ENCODE measurements around the gene ACOX3. TPM values are rescaled to one million over a fixed set of nuclear protein-coding genes. Genes with fewer than 3 reads are reported as not detected.
"Not testable (repeated sequence)": the region's sequence is repeated elsewhere in the genome, so short reads cannot be mapped to it uniquely, and the experiment has no call there.

ACOX3 gene
- total and polyA plus RNA-seq, 5 experiments from 2014 or later, result 9.5 to 17.3 (median 14.3) TPM

DNA sequence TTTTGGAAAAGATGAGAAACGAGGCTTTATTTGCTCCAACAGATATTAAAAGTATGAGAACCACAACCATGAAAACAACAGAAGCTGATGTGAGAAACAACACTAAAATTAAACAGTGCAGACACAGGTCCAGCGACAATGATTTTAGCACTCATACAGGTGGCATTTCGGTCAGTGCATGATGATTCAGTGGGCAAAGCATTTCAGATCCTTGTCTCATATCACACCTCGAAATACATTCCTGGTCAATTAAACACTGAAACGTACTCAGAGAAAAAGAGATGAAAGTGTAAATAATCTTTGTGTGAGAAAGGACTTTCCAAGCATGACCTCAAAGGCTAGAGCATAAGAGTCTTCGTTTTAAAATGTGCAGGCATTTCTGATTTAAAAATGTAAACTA is 85.2 kb downstream of the ACOX3 start:
- no peak for ATAC-seq
- peaks cover 0 to 2% (median 0%) of the 10 kb centered on the region in 9 donors for H3K9me3 Mint-ChIP-seq
- H3K36me3 Mint-ChIP-seq, result no peaks in the 10 kb centered on the region
- H3K4me3 Mint-ChIP-seq, result no peak overlapping the region
- H3K27me3 Mint-ChIP-seq, result peaks cover 0 to 8% (median 0%) of the 10 kb centered on the region in 5 donors
- no peak overlapping the region for H3K27ac Mint-ChIP-seq
- H3K4me1 Mint-ChIP-seq, result no peaks in the 10 kb centered on the region
- POLR2A ChIA-PET, result no interaction called here
- DNase-seq, result no peak

DNA sequence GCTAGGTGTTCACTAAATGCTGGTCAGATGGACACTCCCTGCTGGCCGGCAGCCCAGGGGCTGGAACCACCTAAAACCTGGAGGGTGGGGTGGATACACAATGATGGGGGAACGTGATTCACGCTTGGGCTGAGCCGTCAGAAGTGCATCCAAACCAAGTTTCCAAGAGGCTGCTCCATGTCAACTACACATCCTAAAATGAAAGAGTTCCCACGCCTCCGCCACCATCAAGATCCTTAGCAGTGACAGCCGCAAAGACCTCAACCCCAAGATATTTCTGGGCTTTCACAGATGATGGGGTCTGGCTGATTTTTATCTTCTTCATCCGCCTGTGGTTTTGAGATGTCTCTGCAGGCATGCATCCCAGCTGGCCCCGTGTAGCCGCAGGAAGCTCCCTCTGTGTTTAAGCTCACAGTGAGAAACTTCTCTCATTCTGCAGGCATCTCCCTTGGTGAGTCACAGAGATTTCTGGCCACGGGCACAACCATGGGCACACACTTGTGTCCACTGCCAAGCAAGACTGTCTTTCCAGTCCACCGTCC is 86.5 kb downstream of the ACOX3 start:
- peaks cover 0 to 9% (median 0%) of the 10 kb centered on the region in 5 donors for H3K27me3 Mint-ChIP-seq

DNA sequence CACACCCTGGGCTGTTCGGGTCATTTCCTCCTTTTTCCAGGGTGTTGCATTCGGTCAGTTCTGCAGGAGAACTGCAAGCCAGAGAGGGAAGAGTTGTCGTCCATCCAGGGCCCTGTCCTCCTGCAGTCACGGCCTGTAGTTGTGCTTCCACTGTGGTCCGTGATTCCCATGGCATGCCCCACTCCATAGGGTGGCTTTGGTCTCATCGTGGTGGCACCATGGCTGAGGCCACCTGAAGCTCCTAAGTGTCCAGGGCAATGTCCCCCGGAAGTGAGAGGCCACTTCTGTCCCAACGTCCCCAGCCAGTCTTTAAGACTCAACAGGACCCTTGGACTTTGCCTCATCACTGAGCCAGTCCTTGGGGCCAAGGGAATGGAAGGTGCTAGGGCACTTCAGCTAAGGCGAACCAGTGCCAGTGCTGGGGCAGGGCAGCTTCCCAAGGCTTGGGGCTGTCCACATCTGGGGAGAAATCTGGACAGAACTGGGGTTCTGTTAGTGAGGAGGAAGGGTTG is 87.3 kb downstream of the ACOX3 start:
- Mint-ChIP-seq H3K4me1 (no peaks in the 10 kb centered on the region), H3K9me3 (peaks cover 0 to 1% (median 0%) of the 10 kb centered on the region in 9 donors), H3K27me3 (peaks cover 0 to 10% (median 0%) of the 10 kb centered on the region in 5 donors), H3K36me3 (no peaks in the 10 kb centered on the region), H3K4me3 (no peak overlapping the region), H3K27ac (no peak overlapping the region)
- POLR2A ChIA-PET, result no interaction called here
- DNase-seq (no peak), ATAC-seq (no peak)

More for the DNA sequence above, 86.5 kb downstream of the ACOX3 start:
- Mint-ChIP-seq H3K4me3 (no peak overlapping the region), H3K9me3 (peaks cover 0 to 1% (median 0%) of the 10 kb centered on the region in 9 donors), H3K27ac (no peak overlapping the region), H3K36me3 (no peaks in the 10 kb centered on the region), H3K4me1 (no peaks in the 10 kb centered on the region)
- POLR2A ChIA-PET, result no interaction called here
- ATAC-seq (no peak), DNase-seq (no peak)

DNA sequence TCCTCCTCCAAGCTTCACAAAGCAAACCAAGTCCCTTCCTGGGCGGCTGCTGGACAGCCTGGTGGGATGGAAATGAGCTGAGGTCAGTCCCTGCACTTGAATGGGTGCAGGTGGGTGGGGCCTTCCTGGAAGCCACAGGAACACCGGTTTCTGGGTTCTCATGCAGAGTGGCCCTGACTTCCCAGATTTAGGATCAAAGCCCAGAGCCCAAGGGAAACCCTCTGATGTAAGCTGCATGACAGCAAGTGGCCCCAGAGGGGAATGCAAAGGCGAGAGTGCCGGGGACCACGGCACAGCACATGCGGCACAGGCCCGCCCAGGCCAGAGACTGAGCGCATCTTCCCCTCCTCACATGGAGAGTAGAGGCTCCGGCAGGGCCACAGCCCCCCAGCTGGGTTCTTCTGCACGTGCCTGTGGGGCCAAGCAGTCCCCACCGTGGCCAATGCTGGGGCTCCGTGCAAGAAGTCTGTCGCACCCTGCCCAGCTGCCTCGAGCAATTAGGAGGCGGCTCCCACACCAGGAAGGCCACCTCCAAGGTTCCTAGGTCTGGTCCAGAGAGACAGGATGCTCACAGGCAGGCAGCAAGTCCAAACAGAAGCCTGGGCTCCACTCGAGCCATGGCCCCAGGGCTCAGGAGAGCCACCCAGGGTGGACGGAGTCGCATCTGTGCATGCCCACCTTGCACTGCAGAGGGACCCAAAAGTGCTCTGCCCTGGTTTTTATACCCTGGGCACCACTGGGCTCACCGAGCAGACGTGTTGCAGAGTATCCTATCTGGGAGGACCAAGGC is 88.0 kb downstream of the ACOX3 start:
- Mint-ChIP-seq H3K27ac (no peak overlapping the region), H3K4me3 (no peak overlapping the region), H3K9me3 (peaks cover 0 to 1% (median 0%) of the 10 kb centered on the region in 9 donors), H3K27me3 (peaks cover 0 to 10% (median 0%) of the 10 kb centered on the region in 5 donors), H3K36me3 (no peaks in the 10 kb centered on the region), H3K4me1 (no peaks in the 10 kb centered on the region)
- DNase-seq (no peak), ATAC-seq (no peak)
- POLR2A ChIA-PET, result no interaction called here

GRCh38 chr4:8351931-8352367 is 88.6 kb downstream of the ACOX3 start:
- Mint-ChIP-seq H3K27me3 (peaks cover 0 to 10% (median 0%) of the 10 kb centered on the region in 5 donors), H3K4me1 (no peaks in the 10 kb centered on the region), H3K9me3 (peaks cover 0 to 1% (median 0%) of the 10 kb centered on the region in 9 donors), H3K27ac (no peak overlapping the region), H3K4me3 (no peak overlapping the region), H3K36me3 (no peaks in the 10 kb centered on the region)
- no peak for DNase-seq
- POLR2A ChIA-PET, result no interaction called here
- no peak for ATAC-seq

DNA sequence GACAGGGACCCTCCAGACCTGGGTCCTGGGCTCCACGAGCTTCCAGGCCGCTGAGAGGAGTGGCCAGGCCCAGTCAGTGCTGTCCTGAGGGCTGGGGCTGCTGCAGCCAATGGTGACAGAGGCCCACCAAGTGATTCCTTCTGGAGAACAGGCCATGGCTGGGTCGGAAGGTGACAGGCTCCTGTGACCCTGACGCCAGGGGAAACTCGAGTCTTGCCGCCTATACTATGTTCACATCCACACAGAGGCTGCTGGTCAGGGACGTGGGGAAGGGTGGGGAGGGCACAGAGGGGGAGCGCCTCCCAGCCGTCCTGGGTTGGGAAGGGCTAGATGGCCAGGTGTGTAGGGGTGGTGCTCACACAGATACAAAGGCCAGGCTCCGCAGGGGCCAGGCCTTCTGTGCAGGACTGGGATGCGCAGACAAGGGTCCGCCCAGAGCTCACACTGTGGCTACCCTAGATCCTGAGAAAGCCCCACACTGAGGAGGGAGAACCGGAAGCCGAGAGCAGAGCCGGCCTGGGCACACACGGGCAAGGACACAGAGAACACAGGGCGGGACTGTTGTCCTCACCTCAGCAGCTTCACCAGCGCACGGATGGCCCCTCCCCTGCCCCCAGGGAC is 89.6 kb downstream of the ACOX3 start:
- peaks cover 0 to 1% (median 0%) of the 10 kb centered on the region in 9 donors for H3K9me3 Mint-ChIP-seq
- peaks cover 0 to 10% (median 0%) of the 10 kb centered on the region in 5 donors for H3K27me3 Mint-ChIP-seq
- no peaks in the 10 kb centered on the region for H3K4me1 Mint-ChIP-seq
- H3K4me3 Mint-ChIP-seq, result no peak overlapping the region
- ATAC-seq, result no peak
- no peak overlapping the region for H3K27ac Mint-ChIP-seq
- DNase-seq, result peak in 1 of 10 donors; percentile 13
- H3K36me3 Mint-ChIP-seq, result no peaks in the 10 kb centered on the region
- POLR2A ChIA-PET, result no interaction called here

GRCh38 chr4:8350352-8350751 is 90.2 kb downstream of the ACOX3 start:
- H3K4me1 Mint-ChIP-seq, result no peaks in the 10 kb centered on the region
- DNase-seq (no peak), ATAC-seq (no peak)
- no peak overlapping the region for H3K27ac Mint-ChIP-seq
- H3K36me3 Mint-ChIP-seq, result no peaks in the 10 kb centered on the region
- peaks cover 0 to 10% (median 0%) of the 10 kb centered on the region in 5 donors for H3K27me3 Mint-ChIP-seq
- H3K9me3 Mint-ChIP-seq, result peaks cover 0 to 1% (median 0%) of the 10 kb centered on the region in 9 donors
- POLR2A ChIA-PET, result no interaction called here
- no peak overlapping the region for H3K4me3 Mint-ChIP-seq

- no peaks in the 10 kb centered on the region for H3K36me3 Mint-ChIP-seq
- no peak for DNase-seq
- no peaks in the 10 kb centered on the region for H3K4me1 Mint-ChIP-seq
- peaks cover 0 to 15% (median 3%) of the 10 kb centered on the region in 5 donors for H3K27me3 Mint-ChIP-seq
- no peak overlapping the region for H3K27ac Mint-ChIP-seq
- POLR2A ChIA-PET, result no interaction called here
- ATAC-seq, result no peak
- H3K9me3 Mint-ChIP-seq, result peaks cover 0 to 1% (median 0%) of the 10 kb centered on the region in 9 donors
- no peak overlapping the region for H3K4me3 Mint-ChIP-seq
Measured at GRCh38 chr4:8349664-8350236, 90.8 kb downstream of the ACOX3 start.

DNA sequence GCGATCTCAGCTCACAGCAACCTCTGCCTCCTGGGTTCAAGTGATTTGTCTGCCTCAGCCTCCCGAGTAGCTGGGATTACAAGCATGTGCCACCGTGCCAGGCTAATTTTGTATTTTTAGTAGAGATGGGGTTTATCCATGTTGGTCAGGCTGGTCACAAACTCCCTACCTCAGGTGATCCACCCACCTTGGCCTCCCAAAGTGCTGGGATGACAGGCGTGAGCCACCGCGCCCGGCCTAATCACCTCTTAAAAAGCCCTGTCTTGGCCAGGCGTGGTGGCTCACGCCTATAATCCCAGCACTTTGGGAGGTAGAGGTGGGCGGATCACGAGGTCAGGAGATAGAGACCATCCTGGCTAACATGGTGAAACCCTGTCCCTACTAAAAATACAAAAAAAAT is 91.3 kb downstream of the ACOX3 start:
- POLR2A ChIA-PET, result not testable (repeated sequence)

DNA sequence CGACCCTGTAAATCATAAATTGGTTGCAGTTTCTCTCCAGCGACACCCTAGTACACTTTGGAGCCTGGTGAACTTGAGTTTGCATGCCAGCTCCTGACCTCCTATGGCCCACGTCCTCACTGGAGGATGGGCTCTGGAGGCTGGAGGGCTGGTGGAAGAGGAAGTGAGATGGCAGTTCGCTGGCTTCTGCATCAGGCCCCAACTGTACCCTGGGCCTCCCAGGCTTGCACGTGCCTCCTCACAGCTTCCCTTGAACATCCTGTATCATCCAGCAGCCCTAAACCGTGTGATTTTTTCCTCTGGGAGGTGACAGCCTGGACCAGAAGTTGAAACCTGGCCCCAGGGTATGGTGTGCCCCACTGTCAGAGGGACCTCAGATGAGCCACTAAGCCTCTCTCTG is 92.5 kb downstream of the ACOX3 start:
- POLR2A ChIA-PET, result no interaction called here
- no peak for DNase-seq
- H3K4me1 Mint-ChIP-seq, result no peaks in the 10 kb centered on the region
- no peaks in the 10 kb centered on the region for H3K36me3 Mint-ChIP-seq
- H3K27ac Mint-ChIP-seq, result no peak overlapping the region
- H3K4me3 Mint-ChIP-seq, result no peak overlapping the region
- H3K27me3 Mint-ChIP-seq, result peaks cover 0 to 17% (median 3%) of the 10 kb centered on the region in 5 donors
- no peaks in the 10 kb centered on the region for H3K9me3 Mint-ChIP-seq
- no peak for ATAC-seq

More for the DNA sequence above, 91.3 kb downstream of the ACOX3 start:
- not testable (repeated sequence) for H3K36me3 Mint-ChIP-seq, H3K4me3 Mint-ChIP-seq, H3K9me3 Mint-ChIP-seq, H3K27ac Mint-ChIP-seq, H3K4me1 Mint-ChIP-seq, DNase-seq, ATAC-seq
- peaks cover 0 to 17% (median 3%) of the 10 kb centered on the region in 5 donors for H3K27me3 Mint-ChIP-seq

- Mint-ChIP-seq H3K4me3 (no peak overlapping the region), H3K4me1 (no peaks in the 10 kb centered on the region), H3K27me3 (peaks cover 0 to 17% (median 4%) of the 10 kb centered on the region in 5 donors), H3K9me3 (no peaks in the 10 kb centered on the region), H3K27ac (no peak overlapping the region), H3K36me3 (no peaks in the 10 kb centered on the region)
- ATAC-seq (no peak), DNase-seq (peak in 1 of 10 donors; percentile 45)
- POLR2A ChIA-PET, result no interaction called here
Measured at GRCh38 chr4:8347660-8348059, 92.9 kb downstream of the ACOX3 start.

DNA sequence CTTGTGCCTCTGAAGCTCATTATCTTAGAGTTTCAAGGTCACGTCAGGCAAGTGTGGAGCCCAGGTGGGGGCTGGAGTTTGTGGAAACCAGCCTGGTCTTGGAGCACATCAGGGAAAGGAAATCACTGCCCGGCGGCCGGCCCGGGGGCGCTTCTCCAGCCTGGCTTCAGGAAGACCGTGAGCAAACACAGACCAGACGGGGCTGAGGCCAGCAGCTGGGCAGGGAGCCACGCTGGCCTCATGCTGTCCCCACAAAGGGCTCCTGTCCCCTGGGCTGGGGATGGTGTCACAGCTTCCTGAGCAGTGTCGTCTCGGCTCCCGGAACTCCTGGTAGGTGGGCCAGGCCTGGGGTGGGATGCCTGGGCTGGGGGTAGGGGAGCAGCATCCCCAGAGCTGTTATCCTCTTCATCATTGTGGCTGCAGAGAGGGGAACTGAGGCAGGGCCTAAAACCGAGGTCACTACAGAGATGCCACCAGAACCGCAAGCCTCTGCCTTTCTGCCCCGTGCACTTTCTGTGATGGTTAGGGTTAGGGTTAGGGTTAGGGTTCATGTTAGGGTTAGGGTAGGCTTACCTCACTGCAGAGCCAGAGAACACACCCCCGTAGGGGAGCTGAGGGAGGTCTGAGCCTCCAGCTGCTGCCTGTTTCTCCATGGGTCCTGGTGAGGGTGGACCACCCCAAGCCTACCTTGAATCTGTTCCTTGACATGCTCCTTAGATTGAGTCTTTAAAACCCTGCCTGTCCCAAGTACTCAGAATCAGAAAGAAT is 93.5 kb downstream of the ACOX3 start:
- POLR2A ChIA-PET, result no interaction called here
- H3K4me3 Mint-ChIP-seq, result no peak overlapping the region
- no peak overlapping the region for H3K27ac Mint-ChIP-seq
- H3K36me3 Mint-ChIP-seq, result no peaks in the 10 kb centered on the region
- H3K27me3 Mint-ChIP-seq, result peaks cover 0 to 19% (median 6%) of the 10 kb centered on the region in 5 donors
- ATAC-seq (no peak), DNase-seq (no peak)
- no peaks in the 10 kb centered on the region for H3K4me1 Mint-ChIP-seq
- H3K9me3 Mint-ChIP-seq, result no peaks in the 10 kb centered on the region

All from naive thymus-derived CD8-positive, alpha-beta T cell (primary cell).